Measurements from ENCODE around the gene PIBF1.

- TF ChIP-seq, protein P1, sequence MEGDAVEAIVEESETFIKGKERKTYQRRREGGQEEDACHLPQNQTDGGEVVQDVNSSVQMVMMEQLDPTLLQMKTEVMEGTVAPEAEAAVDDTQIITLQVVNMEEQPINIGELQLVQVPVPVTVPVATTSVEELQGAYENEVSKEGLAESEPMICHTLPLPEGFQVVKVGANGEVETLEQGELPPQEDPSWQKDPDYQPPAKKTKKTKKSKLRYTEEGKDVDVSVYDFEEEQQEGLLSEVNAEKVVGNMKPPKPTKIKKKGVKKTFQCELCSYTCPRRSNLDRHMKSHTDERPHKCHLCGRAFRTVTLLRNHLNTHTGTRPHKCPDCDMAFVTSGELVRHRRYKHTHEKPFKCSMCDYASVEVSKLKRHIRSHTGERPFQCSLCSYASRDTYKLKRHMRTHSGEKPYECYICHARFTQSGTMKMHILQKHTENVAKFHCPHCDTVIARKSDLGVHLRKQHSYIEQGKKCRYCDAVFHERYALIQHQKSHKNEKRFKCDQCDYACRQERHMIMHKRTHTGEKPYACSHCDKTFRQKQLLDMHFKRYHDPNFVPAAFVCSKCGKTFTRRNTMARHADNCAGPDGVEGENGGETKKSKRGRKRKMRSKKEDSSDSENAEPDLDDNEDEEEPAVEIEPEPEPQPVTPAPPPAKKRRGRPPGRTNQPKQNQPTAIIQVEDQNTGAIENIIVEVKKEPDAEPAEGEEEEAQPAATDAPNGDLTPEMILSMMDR (IDR thresholded peaks at IDR 0.05) = no peak
- no peak for TF ChIP-seq POLR2A (IDR thresholded peaks at IDR 0.05)
These were observed 36.7 kb upstream of the PIBF1 start for GRCh38 chr13:72745260-72745659.

Data from transverse colon (tissue), 3 donors.